ENCODE results near the gene PPP3R2. TPM values are rescaled to one million over a fixed set of nuclear protein-coding genes. Genes with fewer than 3 reads are reported as not detected.
"Not testable (repeated sequence)": the region's sequence is repeated elsewhere in the genome, so short reads cannot be mapped to it uniquely, and the experiment has no call there.

PPP3R2 gene
- total RNA-seq, 2 experiments from 2014 or later: not detected

DNA sequence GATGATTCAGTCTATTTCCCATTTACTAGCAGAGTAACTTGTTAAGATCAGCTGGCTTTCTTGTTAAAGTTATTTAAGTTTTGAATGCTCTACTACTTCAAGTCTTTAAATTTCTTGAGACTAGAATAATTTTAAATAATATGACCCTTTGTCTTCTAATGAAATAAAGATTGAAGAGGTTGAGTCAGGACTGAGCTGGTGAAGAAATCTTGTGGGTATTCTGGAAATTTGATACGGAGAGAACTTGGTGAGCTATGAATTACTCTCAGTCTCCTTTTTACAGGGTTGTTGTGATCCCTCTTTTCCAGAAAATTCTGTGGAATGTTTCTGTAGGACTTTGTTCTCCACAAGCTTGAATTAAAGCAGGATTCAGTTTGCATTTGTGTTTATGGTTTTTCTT lies 31.8 kb downstream of the PPP3R2 start:
- H3K27me3 Mint-ChIP-seq (ENCODE audit: low read depth): no peaks in the 10 kb centered on the region
- no peak overlapping the region for H3K4me3 Mint-ChIP-seq
- H3K36me3 Mint-ChIP-seq (ENCODE audit: low read depth): peaks cover 71% of the 10 kb centered on the region
- ChIA-PET CTCF (interaction anchor here (0.9 kb wide), 1 partner anchor 11 kb away, joined by 3 read pairs; no protein-coding TSS in a partner anchor), POLR2A (interaction anchor here (1.5 kb wide), 1 partner anchor 17 kb away, joined by 3 read pairs; no protein-coding TSS in a partner anchor)
- H3K4me1 Mint-ChIP-seq (ENCODE audit: low read depth): peaks cover 16% of the 10 kb centered on the region
- H3K27ac Mint-ChIP-seq: no peak overlapping the region
- DNase-seq: no peak
- no peak for ATAC-seq
- H3K9me3 Mint-ChIP-seq (ENCODE audit: insufficient read depth): peaks cover 4% of the 10 kb centered on the region

GRCh38 chr9:101561740-101562139 lies 33.0 kb downstream of the PPP3R2 start:
- H3K27ac Mint-ChIP-seq: no peak overlapping the region
- H3K4me1 Mint-ChIP-seq (ENCODE audit: low read depth): peaks cover 14% of the 10 kb centered on the region
- POLR2A ChIA-PET: no interaction called here
- no peak for DNase-seq
- CTCF ChIA-PET: interaction anchor here (1.4 kb wide), 2 partner anchors 10 to 14 kb away, joined by 3 read pairs; no protein-coding TSS in a partner anchor
- H3K36me3 Mint-ChIP-seq (ENCODE audit: low read depth): peaks cover 79% of the 10 kb centered on the region
- no peaks in the 10 kb centered on the region for H3K27me3 Mint-ChIP-seq (ENCODE audit: low read depth)
- H3K9me3 Mint-ChIP-seq (ENCODE audit: insufficient read depth): peaks cover 4% of the 10 kb centered on the region
- H3K4me3 Mint-ChIP-seq: no peak overlapping the region
- no peak for ATAC-seq

DNA sequence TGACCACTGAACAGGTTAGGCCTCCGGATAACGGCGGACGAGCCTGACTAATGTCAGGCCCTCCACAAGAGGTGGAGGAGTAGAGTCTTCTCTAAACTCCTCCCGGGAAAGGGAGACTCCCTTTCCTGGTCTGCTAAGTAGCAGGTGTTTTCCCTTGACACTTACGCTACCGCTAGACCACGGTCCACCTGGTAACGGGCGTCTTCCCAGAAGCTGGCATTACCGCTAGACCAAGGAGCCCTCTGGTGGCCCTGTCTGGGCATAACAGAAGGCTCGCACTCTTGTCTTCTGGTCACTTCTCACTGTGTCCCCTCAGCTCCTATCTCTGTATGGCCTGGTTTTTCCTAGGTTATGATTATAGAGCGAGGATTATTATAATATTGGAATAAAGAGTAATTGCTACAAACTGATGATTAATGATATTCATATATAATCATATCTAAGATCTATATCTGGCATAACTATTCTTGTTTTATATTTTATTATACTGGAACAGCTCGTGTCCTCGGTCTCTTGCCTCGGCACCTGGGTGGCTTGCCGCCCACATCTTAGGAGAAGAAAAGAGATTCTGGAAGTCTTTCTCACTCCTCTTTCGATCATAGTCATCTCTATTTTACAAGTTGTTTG lies 45.2 kb downstream of the PPP3R2 start:
- H3K4me1 Mint-ChIP-seq (ENCODE audit: low read depth); H3K9me3 Mint-ChIP-seq (ENCODE audit: insufficient read depth); DNase-seq; H3K4me3 Mint-ChIP-seq; CTCF ChIA-PET; POLR2A ChIA-PET; H3K27ac Mint-ChIP-seq; H3K27me3 Mint-ChIP-seq (ENCODE audit: low read depth); ATAC-seq: not testable (repeated sequence)
- peaks cover 73% of the 10 kb centered on the region for H3K36me3 Mint-ChIP-seq (ENCODE audit: low read depth)

DNA sequence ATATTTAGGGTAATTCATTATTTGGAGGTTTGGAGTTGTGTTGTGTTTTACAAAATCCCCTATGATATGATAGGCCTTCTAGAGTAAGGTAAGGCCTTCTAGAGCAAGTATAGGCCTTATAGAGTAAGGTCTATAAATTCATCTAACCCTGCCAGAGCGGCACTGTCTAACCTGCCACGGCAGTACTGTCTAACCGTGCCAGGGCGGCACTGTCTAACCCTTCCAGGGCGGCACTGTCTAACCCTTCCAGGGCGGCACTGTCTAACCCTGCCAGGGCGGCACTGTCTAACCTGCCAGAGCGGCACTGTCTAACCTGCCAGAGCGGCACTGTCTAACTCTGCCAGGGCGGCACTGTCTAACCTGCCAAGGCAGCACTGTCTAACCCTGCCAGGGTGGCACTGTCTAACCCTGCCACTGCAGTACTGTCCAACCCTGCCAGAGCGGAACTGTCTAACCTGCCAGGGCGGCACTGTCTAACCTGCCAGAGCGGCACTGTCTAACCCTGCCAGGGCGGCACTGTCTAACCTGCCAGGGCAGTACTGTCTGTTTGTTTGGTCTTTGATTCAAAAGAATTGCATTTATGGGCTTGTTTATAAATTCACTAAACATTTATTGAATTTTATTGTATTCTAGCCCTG lies 51.6 kb downstream of the PPP3R2 start:
- Mint-ChIP-seq H3K27me3 (ENCODE audit: low read depth) (no peaks in the 10 kb centered on the region), H3K4me3 (no peak overlapping the region), H3K9me3 (ENCODE audit: insufficient read depth) (no peaks in the 10 kb centered on the region), H3K4me1 (ENCODE audit: low read depth) (no peaks in the 10 kb centered on the region), H3K36me3 (ENCODE audit: low read depth) (peaks cover 30% of the 10 kb centered on the region), H3K27ac (no peak overlapping the region)
- CTCF ChIA-PET: interaction anchor here (1.1 kb wide), 1 partner anchor 24 kb away, joined by 5 read pairs; no protein-coding TSS in a partner anchor
- POLR2A ChIA-PET: no interaction called here
- ATAC-seq (no peak), DNase-seq (no peak)

Other genes starting within 250 kb of the PPP3R2 start
- not detected for gene BAAT, start 210.0 kb downstream of the PPP3R2 start, total RNA-seq
- gene MRPL50, start 196.4 kb downstream of the PPP3R2 start, total RNA-seq: 10 to 100 TPM in 1 of 2 experiments, 1 to 10 TPM in 1; 9.4 to 10.2 TPM
- 10 to 100 TPM in 1 of 2 experiments, 1 to 10 TPM in 1; 9.7 to 10.4 TPM for gene ZNF189, start 196.1 kb downstream of the PPP3R2 start, total RNA-seq
- gene ALDOB, start 159.2 kb downstream of the PPP3R2 start, total RNA-seq: not detected
- 10 to 100 TPM; 39.9 to 41.3 TPM for gene RNF20, start 61.1 kb downstream of the PPP3R2 start, total RNA-seq
- gene GRIN3A, start 143.7 kb upstream of the PPP3R2 start, total RNA-seq: not detected